CD4-positive, alpha-beta T cell treated with Interleukin-15 for 4 hours (primary cell): ENCODE measurements around the gene TPSAB1.
"Not testable (repeated sequence)": the region's sequence is repeated elsewhere in the genome, so short reads cannot be mapped to it uniquely, and the experiment has no call there.

ENCODE experiments used
- DNase-seq: peaks from one replicate; pipeline ENCODE4 v3.0.0-alpha.2; 2020; ENCODE audit warnings: low spot score

Gene TPSAB1

DNA sequence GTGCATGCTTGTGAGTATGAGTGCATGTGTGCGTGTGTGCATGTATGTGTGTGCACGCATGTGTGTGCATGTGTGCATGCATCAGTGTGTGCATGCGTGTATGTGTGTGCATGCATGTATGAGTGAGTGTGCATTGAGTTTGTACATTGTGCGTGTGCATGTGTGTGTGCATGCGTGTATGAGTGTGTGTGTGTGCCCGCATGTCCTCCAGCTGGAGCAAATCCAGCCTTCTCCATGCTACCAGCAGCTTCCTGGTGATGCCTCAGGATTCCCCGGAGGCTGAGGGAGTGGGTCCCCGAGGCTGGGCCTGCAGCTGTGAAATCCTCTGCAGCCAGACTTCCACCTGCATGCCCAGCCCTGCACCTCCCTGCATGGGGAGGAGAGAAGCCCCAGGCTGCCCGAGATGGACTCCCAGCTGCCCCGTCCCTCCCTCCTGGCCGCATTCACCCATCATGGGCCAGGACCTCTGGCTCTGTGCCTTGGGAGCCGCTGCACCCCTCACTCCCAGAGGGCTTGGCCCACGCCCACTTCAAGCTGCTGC lies 24.7 kb downstream of the TPSAB1 start:
- DNase-seq = no peak

GRCh38 chr16:1265826-1266225 lies 25.3 kb downstream of the TPSAB1 start:
- DNase-seq = no peak

- DNase-seq = not testable (repeated sequence)
These were observed 28.9 kb downstream of the TPSAB1 start for GRCh38 chr16:1269418-1269817.

GRCh38 chr16:1271380-1271723 lies 30.8 kb downstream of the TPSAB1 start:
- no peak for DNase-seq

DNA sequence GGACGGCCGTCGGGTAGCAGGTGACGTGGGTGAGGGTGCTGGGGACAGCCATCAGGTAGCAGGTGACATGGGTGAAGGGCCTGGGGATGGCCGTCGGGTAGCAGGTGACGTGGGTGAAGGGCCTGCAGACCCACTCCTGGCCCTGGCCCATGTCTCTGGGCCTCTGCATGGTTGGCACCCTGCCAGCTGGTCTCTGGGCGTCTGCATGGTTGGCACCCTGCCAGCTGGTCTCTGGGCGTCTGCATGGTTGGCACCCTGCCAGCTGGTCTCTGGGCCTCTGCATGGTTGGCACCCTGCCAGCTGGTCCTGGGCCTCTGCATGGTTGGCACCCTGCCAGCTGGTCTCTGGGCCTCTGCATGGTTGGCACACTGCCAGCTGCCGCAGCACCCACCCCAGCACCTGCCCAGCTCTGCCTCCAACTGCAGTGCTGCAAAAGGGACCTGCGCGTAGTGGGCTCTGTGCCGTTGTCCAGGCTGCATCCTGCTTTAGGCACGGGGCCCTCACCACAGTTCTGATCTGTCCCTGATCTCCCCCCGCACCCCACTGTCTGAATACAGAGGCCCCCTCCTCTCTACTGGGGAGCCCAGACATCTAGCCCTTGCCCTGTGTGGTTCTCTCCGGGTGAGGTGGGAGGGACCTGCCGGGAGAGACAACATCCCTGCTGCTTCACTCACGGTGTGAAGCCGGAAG lies 31.4 kb downstream of the TPSAB1 start:
- not testable (repeated sequence) for DNase-seq

DNA sequence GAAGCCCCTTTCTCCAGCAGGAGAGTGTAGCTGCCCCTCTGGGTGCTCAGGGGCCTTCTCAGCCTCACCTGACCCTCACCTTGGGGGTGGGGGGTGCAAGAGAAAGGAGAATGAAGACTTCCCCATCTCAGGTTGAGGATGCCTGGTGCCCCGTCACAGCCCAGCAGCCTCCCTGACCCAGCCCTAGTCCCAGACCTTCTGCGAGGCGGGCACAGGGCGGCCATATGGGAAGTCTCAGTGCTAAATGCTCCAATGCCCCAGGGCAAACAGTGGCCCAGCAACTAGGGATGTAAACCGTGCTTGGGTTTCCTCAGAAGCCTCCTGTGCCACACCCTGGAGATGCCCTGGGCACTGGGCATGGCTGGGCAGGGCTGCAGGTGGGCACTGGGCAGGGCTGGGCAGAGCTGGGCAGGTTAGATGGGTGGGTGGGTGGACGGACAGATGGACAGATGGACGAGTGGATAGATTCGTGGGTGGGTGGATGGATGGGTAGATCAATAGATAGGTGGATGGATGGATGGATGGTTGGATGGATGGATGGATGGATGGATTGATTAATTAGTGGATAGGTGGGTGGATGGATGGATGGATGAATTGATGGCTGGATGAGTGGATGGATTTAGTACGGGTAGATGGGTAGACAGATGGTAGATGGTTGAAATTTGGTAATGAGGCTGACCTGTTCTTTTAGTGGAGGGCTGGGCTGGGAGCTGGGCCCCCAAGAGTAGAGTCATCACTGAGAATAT lies 32.1 kb downstream of the TPSAB1 start:
- DNase-seq = no peak

DNA sequence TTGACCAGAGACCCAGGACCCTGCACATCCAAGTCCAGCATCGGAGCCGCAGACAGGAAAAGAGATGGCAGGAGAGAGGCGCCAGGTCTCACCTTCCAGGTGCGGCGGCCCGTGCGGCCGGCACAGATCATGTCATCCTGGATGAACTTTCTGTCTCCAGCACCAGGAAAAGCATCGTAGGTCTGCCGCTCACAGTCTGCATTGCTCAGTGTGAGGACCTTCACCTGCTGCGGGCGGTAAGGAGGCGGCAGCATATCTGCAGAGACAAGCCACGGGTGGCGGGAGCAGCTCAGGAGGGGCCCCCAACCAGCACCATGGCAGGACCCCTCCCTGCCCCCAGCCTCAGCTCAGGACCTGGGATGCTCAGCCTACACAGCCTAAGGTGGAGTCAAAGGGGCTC lies 33.3 kb downstream of the TPSAB1 start:
- DNase-seq = no peak

GRCh38 chr16:1274767-1275166 lies 34.3 kb downstream of the TPSAB1 start:
- DNase-seq = no peak

GRCh38 chr16:1275791-1276579 lies 35.5 kb downstream of the TPSAB1 start:
- no peak for DNase-seq

GRCh38 chr16:1276580-1276878 lies 36.0 kb downstream of the TPSAB1 start:
- DNase-seq = no peak

DNA sequence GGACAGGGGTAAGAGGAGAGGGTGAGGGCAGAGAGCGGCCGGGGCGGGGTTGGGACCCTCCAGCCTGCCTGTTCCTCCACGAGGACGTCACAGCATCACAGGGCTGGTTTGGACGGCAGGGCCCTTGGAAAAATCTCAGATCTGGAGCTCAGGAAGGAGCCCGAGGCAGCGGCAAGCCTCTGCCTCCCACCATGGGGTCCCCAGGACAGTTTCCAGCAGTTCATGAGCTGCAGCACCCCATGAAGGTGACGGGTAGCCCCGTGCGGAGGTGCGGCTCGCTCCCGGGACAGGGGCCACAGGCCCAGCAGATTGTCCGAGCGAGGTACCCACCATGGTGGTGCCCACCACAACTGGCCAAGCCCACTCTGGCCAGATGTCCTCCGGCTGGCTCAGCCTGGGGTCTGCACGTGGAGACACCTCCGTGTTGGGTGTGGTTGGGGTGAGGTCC lies 36.7 kb downstream of the TPSAB1 start:
- no peak for DNase-seq

DNA sequence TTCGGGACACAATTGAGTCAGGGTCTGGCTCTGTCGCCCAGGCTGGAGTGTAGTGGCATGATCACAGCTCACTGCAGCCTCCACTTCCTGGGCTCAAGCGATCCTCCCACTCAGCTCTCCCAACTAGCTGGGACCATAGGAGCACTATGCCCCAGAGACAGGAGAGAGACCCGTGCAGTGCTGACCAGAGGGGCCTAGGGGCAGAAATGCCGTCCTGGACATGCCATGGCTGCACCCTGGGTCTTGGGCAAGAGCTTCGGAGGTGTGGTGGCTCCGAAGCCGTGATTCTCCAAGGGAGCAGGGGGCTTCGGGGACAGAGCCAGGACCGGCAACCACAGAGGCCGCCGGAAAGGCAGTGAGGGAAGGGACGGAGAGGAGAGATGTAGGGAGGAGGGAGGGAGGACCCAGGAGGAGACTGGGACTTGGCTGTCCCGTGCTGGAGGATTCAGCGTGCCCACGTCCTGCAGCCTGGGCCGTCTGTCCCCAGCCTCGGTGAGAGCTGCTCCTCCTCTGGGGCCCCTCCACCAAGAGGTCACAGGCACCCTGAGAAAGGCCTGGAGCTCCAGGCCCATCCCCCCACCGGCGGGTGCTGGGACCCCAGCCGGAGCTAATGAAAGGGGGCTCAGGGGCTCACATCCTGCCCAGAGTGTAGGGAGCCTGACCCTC lies 37.2 kb downstream of the TPSAB1 start:
- DNase-seq = no peak

DNA sequence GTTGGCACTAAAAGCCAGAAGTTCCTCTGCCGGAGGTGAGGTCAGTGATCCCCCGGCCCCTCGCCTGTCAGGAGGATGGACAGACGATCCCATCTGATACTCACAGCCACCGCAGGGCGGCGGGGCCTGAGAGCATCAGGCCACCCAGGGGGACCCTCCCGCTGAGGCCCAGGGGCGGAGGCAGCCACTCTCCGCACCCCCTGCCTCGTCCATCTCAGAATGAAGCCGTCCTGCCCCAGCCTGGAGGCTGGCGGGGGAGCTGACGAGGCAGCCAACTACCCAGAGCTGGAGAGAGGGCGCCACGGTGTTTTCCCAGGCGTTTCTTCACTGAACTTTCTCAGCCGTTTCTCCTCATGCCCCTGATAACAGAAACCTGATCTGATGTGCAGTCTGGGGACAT lies 38.0 kb downstream of the TPSAB1 start:
- no peak for DNase-seq

DNA sequence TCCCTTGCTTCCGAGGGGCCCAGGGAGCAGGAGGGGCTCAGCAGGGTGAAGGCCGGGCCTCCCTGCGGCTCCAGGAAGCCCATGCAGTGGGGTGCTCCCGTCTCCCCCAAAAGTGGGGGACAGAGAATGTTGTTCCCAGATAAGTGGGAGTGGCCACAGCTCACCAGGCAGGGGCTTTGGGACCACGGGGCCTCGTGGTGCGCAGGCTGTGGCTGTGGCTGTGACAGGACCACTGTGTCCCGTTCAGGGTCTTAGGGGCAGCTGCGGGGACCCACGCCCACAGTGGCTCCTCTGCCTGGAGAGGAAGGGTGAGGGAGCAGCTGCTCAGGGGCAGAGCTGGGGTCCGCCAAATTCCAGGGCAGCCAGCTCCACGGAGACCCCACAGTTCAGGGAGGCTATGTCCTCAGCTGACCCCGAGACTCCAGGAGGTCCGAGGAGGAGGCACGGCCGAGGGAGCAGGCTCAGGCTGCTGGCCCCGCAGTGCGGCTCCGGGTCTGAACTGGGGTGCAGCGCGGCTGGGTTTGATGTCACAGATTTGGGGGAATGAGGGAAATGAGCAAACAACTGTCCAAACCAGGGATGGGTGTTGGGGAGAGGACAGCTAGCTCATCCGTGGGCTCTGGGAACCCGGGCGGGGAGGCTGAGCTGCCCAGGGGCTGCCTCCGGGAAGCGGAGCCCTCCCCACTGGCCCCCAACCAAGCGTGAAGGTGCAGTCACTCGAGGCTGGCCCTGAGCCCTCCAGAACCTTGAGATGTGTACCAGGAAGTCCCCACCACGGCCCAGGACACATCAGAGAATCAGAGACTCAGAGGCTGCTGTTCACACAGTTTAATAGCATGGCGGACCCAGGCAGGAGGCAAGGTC lies 38.8 kb downstream of the TPSAB1 start:
- no peak for DNase-seq

GRCh38 chr16:1279945-1280589 lies 39.6 kb downstream of the TPSAB1 start:
- no peak for DNase-seq

- DNase-seq = no peak
These were observed 40.3 kb downstream of the TPSAB1 start for GRCh38 chr16:1280783-1281182.

- DNase-seq = no peak
These were observed 41.0 kb downstream of the TPSAB1 start for GRCh38 chr16:1281517-1281916.

DNA sequence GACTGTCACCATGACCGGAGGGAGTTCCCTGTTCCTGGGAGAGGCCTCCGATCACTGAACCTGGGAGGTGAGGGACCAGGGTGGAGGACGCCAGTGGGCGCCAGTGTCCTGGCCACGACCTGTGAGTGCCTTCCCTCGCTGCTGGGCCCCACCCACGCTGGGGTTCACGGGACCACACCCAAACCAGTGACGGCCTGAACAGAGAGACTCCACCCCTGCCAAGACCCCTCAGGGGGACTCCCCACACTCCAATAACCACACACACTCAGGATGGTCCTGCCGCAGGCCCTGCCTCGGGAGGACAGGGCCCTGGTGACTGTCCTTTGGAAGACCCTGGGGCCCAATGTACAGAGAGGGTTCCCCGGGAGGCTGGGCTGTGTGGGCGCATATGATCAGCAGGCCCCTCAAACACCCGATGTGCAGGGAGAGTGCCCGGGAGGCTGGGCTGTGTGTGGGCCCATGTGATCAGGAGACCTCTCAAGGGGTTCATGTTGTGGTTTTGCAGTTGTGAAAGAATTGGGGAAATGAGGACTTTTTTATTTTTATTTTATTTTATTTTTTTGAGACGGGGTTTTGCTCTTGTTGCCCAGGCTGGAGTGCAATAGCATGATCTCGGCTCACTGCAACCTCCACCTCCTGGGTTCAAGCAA lies 41.9 kb downstream of the TPSAB1 start:
- no peak for DNase-seq

- DNase-seq = no peak
These were observed 42.8 kb downstream of the TPSAB1 start for GRCh38 chr16:1283296-1283695.

- DNase-seq = no peak
These were observed 43.6 kb downstream of the TPSAB1 start for GRCh38 chr16:1283996-1284616.
